GM21360 (cell line): ENCODE measurements around the gene TYMP.

ENCODE experiments used
- ATAC-seq: cut with Tn5 transposase; IDR thresholded peaks from one replicate; pipeline ENCODE4 v1.9.1; 2021; ENCODE audit warnings: mild to moderate bottlenecking, moderate library complexity; ENCODE audit not compliant: unreplicated experiment

Gene TYMP

GRCh38 chr22:50506611-50507420, 23.0 kb downstream of the TYMP start:
- ATAC-seq, result no peak

DNA sequence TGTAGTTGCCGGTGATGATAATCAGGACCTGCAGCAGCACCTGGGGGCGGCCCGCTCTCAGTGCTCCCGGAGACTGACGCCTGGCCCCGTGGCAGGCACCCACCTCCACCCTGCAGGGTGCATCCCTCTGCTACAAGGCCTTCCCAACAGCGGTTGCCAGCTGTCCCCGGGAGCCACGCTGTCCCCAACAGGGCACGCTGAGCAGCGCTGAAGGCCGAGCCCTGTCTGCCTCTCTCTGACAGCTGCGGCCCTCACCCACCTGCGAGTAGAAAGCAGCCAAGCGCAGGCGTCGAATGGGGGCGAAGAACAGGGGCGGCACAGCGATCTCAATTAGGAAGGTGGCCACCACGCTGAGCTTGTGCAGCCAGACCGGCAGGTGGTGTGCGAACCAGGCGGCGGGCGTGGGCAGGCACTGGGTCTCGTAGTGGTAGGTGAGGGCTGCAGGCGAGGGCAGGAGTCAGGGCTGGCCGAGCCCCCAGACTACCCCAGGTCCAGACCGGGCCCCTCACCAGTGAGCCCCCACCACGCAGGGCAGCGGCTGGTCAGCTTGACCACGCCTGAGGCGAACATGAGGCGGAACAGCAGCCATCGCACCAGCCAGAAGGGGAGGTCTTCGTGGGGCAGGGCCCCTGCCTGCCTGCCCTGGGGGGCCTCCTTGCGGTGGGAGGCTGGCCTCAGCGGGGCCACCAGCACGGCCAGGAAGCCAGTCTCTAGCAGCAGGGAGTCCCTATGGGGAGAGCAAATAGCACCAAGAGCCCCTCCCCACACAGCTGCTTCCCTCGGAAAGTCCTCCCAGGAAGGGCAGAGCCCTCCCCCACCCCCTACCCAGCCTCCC, 23.8 kb downstream of the TYMP start:
- ATAC-seq, result no peak

DNA sequence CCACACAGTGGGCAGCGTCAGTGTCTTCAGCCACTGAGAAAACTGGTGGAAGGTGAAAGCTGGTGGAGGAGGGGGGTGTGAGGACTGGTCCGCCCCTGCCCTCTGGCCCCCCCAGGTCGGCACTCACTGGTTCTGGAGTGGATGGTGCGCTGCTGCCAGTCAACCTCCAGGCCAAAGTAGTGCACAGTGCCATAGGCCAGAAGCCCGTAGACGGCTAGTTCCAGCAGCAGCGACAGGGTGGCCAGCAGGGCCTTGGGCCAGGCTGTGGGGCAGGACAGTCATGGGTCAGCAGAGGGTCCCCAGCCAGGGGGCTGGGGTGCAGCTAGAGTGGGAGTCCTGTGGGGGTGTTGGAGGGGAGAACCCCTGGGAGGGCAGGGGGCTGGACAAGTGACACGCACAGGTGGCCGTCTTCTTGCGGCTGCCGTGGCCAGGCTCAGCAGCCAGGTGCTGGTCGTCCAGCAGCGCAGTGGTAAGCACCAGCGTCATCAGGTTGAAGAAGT, 24.5 kb downstream of the TYMP start:
- no peak for ATAC-seq

DNA sequence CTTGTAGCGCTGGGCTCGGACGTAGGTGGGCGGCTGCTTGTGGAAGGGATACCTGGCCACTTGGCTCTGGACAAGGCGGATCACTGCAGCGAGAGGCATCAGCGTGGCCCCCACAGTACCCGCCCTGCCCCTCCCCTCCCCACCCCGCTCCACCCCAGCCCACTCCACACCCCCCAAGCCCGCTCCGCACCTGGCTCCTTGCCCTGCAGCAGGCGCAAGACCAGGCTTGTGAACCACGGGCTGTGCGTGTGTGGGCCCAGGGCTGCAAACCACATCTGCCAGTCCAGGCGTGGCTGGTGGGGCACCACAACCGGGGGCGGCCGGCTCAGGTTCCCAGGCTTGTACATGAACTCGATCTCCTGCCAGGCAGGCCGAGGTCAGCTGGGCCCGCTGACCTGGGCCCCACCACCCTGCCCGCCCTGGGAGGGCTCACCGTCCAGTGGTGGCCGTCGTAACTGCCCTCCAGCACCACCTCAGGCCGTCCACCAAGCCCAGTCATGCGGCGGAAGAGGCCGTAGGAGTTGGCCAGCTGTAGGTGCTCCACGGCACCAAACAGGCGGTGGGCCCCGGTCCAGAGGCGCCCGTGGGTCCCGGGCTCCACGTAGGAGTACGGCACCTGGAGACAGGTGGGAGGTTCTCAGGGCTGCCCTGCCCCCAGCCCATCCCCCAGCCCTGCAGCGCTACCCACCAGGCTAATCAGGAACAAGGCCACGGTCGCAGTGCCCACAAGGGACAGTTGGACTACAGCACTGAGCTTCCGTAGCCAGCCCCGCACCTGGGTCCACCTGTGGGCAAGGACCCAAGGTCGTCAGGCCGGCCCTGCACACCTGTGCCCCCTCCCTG, 25.2 kb downstream of the TYMP start:
- no peak for ATAC-seq

DNA sequence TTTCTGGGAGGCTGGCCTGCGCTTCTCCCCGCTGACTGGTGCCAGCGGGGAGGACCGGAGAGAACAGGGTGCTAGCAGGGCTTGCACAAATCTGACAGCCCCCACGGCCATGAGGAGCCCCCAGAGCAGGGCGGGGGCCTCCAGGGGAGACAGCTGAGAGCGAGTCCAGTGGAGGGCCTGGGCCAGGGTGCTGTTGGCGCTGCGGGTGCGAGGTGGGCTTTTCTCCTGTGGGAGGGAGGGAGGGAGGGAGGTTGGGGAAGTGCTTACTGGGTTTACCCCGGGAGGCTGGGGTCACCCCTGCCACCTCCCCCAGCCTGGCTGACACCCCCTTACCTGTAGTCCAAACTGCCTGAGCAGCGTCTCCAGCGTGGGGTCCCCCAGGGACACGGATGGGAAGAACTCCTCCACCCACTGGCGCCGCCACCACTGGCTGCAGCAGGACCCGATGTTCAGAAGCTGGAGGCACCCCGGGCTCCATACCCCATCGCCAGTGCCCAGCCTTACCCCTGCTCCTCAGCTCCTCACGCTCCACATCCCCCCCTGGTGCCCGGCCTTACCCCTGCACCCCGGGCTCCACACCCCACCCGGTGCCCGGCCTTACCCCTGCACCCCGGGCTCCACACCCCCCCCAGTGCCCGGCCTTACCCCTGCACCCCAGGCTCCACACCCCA, 26.2 kb downstream of the TYMP start:
- ATAC-seq, result no peak

DNA sequence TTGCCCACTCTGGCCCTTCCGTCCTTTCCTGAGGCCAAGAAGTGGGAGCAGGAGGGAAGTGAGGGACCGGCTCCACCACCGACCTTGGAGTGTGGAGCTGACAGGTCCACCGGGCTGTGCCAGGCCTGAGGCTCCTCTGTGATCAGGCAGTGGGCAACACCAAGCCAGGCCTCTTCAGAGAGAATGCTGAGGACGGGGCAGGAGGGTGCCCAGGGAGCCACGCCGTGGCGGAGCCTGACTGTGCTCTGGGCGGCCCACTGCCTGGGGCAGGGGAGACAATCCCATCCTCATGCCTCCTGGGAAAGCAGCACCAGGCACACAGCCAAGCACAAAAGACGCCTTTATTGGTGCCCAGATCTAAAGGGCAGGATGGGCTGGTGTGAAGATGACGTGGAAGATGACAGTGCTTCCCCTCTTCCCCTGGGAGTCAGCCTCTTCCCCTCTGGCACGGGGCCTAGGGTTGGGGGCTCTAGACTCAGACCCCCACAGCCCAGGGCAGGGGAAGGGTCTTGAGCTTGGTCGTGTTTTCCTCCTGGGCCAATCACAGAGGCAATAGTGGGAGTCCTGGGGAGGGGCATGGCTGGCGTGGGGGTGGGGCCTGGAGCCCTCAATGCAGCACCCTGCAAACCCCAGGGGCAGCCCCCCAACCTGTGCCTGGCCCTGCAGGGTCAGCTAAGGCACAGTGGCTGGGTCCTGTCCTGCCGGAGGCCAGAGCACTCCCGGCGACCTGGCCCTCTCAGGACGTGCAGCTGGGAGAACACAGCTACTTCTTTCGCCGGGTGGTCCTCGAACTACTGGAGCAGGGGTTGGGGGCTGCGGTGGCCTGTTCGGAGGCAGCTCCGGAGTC, 27.0 kb downstream of the TYMP start:
- ATAC-seq, result no peak

DNA sequence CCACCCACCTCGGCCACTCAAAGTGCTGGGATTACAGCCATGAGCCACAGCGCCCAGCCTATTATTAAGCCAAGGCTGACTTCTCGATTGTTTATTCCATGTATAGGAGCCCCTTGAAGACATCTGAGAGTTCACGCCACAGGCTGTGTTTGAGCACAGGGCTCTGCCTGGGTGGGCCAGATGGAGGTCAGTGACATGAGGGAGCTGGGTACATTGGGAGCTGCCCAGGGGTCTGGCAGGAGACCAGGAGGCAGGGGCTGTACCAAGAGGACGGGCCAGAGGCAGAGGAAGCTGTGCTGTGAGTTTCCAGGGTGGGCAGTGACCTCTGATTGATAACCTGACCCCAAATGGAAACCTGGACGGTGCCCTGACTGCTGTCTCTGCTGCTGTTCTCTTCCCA, 27.7 kb downstream of the TYMP start:
- ATAC-seq, result no peak

GRCh38 chr22:50500452-50500851, 29.4 kb downstream of the TYMP start:
- no peak for ATAC-seq

DNA sequence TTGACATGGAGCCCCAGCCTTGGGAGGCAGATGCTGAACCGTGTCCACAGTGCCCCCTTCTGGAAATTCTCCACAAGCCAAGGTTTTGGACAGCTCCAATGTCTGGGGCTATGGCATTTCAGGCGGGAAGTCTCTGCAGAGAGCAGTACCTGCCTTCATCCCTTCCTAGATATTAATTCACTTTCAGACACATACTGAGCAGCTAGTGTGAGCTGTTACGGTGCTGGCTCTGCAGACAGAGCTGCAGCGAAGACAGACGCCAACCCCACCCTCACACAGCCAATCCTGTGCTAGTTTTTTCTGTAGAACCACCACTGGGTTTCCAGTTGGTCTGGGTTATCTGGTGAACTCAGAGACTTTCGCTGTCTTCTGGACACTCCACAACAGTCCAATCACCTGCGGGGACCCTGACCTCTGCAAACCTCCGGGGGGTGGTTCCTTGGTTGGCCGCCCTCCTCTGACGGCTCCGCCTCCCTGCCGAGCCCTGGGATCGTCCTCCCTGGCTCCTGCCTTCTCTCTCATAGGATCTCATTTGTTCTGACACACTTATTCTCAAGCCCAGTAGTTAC, 31.4 kb downstream of the TYMP start:
- no peak for ATAC-seq

DNA sequence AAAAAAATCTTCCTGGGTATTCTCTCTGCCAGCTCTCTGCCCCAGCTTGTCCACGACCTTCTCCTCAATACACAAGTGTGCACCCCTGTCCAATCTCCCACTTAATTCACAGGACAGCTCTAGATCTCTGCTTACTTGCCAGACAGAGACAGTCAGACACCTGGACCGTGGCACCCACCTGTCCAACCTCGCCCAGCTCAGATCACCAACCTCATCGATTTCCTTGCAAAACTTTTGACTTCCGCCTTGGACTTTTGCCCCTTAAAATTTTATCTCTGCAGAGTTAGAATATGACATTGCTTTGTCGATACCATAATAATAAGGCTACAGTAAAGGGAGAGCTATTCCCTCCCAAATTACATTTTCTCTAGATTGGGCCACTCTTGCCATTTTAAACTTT, 32.7 kb downstream of the TYMP start:
- no peak for ATAC-seq

GRCh38 chr22:50490531-50491308, 39.1 kb downstream of the TYMP start:
- ATAC-seq, result no peak

DNA sequence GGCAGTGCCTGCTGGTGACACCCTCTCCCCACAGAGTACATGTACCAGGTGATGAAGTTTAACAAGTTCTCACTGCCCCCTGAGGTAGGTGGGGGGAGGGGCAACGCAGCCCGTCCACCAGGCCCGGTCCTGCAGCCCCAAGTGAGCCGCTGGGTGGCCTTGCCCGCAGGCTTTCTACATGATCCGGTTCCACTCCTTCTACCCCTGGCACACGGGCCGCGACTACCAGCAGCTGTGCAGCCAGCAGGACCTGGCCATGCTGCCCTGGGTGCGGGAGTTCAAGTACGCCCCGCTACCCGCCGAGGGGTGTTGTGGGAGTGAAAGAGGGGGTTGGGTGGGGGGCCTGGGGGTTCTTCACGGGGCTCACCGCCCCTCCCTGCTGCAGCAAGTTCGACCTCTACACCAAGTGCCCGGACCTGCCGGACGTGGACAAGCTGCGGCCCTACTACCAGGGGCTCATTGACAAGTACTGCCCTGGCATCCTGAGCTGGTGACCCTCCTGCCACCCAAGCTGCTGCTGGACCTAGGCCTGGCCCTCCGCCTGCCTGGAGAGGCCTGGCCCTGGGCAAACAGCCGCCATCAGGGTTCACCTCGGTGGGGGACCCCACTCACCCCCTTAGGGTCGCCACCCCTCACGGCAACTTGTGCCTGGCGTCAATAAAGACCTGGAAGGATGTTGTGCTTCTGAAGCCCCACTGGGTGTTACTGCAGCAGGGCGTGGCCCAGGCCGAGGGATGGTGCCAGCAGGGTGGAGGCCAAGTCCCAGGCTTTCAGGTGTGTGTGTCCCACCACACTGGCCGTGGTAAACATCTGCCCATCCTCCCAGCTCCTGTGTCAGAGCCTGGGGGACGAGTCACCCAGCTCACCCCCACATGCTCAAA, 40.2 kb downstream of the TYMP start:
- no peak for ATAC-seq

- ATAC-seq, result no peak
These were observed 40.9 kb downstream of the TYMP start for GRCh38 chr22:50488886-50489285.

GRCh38 chr22:50488006-50488677, 41.7 kb downstream of the TYMP start:
- ATAC-seq, result no peak

DNA sequence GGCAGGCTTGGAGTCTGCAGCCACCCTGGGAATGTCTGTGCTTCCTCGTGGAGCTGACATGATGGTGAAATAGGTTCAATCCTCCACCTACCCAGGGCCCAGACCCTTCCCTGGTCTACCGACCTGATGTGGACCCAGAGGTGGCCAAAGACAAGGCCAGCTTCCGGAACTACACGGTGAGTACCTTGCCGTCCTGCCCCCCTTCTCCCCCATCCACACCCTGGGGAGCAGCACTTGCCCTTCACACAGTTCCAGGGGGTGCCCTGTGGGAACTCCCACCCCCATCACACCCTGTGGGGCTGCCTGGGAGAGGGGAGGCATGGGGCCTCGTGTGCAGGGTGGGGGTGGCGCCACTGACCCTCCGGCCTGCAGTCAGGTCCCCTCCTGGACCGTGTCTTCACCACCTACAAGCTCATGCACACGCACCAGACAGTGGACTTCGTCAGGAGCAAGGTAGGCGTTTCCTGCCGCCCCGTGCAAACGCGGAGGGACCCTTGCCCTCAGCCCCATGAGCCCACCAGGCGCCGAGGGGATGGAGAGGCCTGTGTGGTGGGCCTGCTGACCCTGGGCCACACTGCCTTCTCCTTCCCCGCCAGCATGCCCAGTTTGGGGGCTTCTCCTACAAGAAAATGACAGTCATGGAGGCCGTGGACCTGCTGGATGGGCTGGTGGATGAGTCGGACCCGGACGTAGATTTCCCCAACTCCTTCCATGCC, 42.4 kb downstream of the TYMP start:
- ATAC-seq, result no peak

- ATAC-seq, result no peak
These were observed 43.1 kb downstream of the TYMP start, which contains the start of gene MIOX for GRCh38 chr22:50486561-50487289. MIOX (plus strand) TSS chr22:50486859; CDS start chr22:50486898, 39 bp downstream.
